GM06990 (cell line): ENCODE results near the gene THBS3.

Experiments used
- DNase-seq: peaks from one replicate; pipeline ENCODE4 v3.0.0-alpha.2; 2011; ENCODE audit not compliant: insufficient read length; ENCODE audit errors: extremely low read depth
- H3K27me3 ChIP-seq: replicated peaks from 2 replicates; pipeline ENCODE4 v1.6.0; 2011; ENCODE audit warnings: low read length; ENCODE audit not compliant: control insufficient read depth, insufficient read depth
- H3K36me3 ChIP-seq: 2 replicates; pipeline ENCODE4 v1.5.1; 2011; ENCODE audit warnings: low read length; ENCODE audit not compliant: control insufficient read depth, insufficient read depth
- H3K4me3 ChIP-seq: replicated peaks from 2 replicates; pipeline ENCODE4 v1.5.1; 2011; ENCODE audit warnings: low read depth, mild to moderate bottlenecking, control low read depth, low read length
- CTCF ChIP-seq: IDR thresholded peaks from 2 replicates; pipeline ENCODE4 v1.5.1; 2011; ENCODE audit warnings: low read length, control low read depth, mild to moderate bottlenecking, inconsistent platforms; ENCODE audit not compliant: insufficient read depth, poor library complexity, severe bottlenecking

The THBS3 gene

GRCh38 chr1:155186067-155186793 lies 21.5 kb downstream of the THBS3 start:
- no peak for TF ChIP-seq CTCF
- Histone ChIP-seq H3K4me3 (no peak overlapping the region), H3K36me3 (no peaks in the 10 kb centered on the region), H3K27me3 (no peaks in the 10 kb centered on the region)
- DNase-seq, result no peak

DNA sequence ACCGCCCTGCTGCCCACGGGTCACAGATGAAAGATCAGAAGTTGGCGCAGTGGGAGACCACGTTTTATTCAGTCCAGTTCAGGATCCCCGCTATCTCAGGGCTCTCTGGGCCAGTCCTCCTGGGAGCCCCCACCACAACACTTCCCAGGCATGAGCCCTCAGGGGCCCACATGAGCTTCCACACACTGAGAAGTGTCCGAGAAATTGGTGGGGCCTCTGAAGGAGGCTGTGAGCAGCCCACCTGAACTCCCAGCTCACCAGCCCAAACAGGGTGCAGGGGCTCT lies 22.0 kb downstream of the THBS3 start:
- DNase-seq, result no peak
- H3K27me3 ChIP-seq, result no peaks in the 10 kb centered on the region
- H3K36me3 ChIP-seq, result no peaks in the 10 kb centered on the region
- no peak for TF ChIP-seq CTCF
- no peak overlapping the region for H3K4me3 ChIP-seq

- TF ChIP-seq CTCF, result peak; percentile 17
- H3K27me3 ChIP-seq, result no peaks in the 10 kb centered on the region
- H3K36me3 ChIP-seq, result no peaks in the 10 kb centered on the region
- peak; percentile 62 for DNase-seq
- H3K4me3 ChIP-seq, result no peak overlapping the region
Measured at GRCh38 chr1:155184835-155185782, 22.6 kb downstream of the THBS3 start.

- TF ChIP-seq CTCF, result no peak
- Histone ChIP-seq H3K4me3 (no peak overlapping the region), H3K27me3 (no peaks in the 10 kb centered on the region), H3K36me3 (no peaks in the 10 kb centered on the region)
- no peak for DNase-seq
Measured at GRCh38 chr1:155184351-155184811, 23.3 kb downstream of the THBS3 start.

- Histone ChIP-seq H3K4me3 (no peak overlapping the region), H3K36me3 (no peaks in the 10 kb centered on the region), H3K27me3 (no peaks in the 10 kb centered on the region)
- TF ChIP-seq CTCF, result no peak
- DNase-seq, result no peak
Measured at GRCh38 chr1:155183775-155184221, 23.9 kb downstream of the THBS3 start.
